HL-60 (cell line): Measurements from ENCODE around the gene CCDC40.

Source experiments
- GABPA ChIP-seq: IDR thresholded peaks from 2 replicates; pipeline ENCODE4 v1.6.1; 2012; ENCODE audit warnings: low read depth
- POLR2AphosphoS5 ChIP-seq: IDR thresholded peaks from 2 replicates; pipeline ENCODE4 v1.6.1; 2012; ENCODE audit warnings: low read depth
- REST ChIP-seq: IDR thresholded peaks from 2 replicates; pipeline ENCODE4 v1.6.1; 2012; ENCODE audit warnings: low read depth; ENCODE audit not compliant: insufficient replicate concordance
- TF ChIP-seq, protein P1 (sequence below): IDR thresholded peaks from one replicate; pipeline ENCODE4 v1.5.1; 2011; ENCODE audit warnings: low read length, control low read depth, inconsistent platforms; ENCODE audit not compliant: insufficient read depth

- TF ChIP-seq, protein P1, sequence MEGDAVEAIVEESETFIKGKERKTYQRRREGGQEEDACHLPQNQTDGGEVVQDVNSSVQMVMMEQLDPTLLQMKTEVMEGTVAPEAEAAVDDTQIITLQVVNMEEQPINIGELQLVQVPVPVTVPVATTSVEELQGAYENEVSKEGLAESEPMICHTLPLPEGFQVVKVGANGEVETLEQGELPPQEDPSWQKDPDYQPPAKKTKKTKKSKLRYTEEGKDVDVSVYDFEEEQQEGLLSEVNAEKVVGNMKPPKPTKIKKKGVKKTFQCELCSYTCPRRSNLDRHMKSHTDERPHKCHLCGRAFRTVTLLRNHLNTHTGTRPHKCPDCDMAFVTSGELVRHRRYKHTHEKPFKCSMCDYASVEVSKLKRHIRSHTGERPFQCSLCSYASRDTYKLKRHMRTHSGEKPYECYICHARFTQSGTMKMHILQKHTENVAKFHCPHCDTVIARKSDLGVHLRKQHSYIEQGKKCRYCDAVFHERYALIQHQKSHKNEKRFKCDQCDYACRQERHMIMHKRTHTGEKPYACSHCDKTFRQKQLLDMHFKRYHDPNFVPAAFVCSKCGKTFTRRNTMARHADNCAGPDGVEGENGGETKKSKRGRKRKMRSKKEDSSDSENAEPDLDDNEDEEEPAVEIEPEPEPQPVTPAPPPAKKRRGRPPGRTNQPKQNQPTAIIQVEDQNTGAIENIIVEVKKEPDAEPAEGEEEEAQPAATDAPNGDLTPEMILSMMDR, result no peak
- TF ChIP-seq POLR2AphosphoS5, result no peak
- no peak for TF ChIP-seq REST
- no peak for TF ChIP-seq GABPA
Measured at GRCh38 chr17:80070375-80071115, 34.1 kb downstream of the CCDC40 start.
